ENCODE measurements around the gene PRICKLE2. TPM values are rescaled to one million over a fixed set of nuclear protein-coding genes. Genes with fewer than 3 reads are reported as not detected.

The PRICKLE2 gene
- total RNA-seq, 2 donors from 2014 or later: 23.4 to 41.5 TPM

- 81 to 85% methylated on average over 14 of the region's 14 CpGs for WGBS, 2 donors
- intact Hi-C loops (cut with DNase I): no loop called here
- TF ChIP-seq POLR2A (IDR thresholded peaks at IDR 0.05) (no peak), CTCF (IDR thresholded peaks at IDR 0.05) (no peak)
- DNase-seq: no peak
- H3K4me3 ChIP-seq: no peak overlapping the region
- no peaks in the 10 kb centered on the region for H3K4me1 ChIP-seq
- no peaks in the 10 kb centered on the region for H3K9me3 ChIP-seq
- H3K36me3 ChIP-seq (replicated peaks in 1 of 2; ENCODE audit: insufficient read depth in 1 of 2, low read depth in 2 of 2): no peaks in the 10 kb centered on the region
- H3K27me3 ChIP-seq: no peaks in the 10 kb centered on the region
- H3K27ac ChIP-seq: no peak overlapping the region
- no peak for ATAC-seq
Observed at GRCh38 chr3:64207289-64208080, 17.8 kb downstream of the PRICKLE2 start.

- 69 to 76% methylated on average over 7 of the region's 7 CpGs for WGBS, 2 donors
- intact Hi-C loops (cut with DNase I): no loop called here
- ATAC-seq (no peak), DNase-seq (no peak)
- no peaks in the 10 kb centered on the region for H3K9me3 ChIP-seq
- TF ChIP-seq POLR2A (IDR thresholded peaks at IDR 0.05) (no peak), CTCF (IDR thresholded peaks at IDR 0.05) (no peak)
- no peaks in the 10 kb centered on the region for H3K27me3 ChIP-seq
- no peaks in the 10 kb centered on the region for H3K4me1 ChIP-seq
- H3K36me3 ChIP-seq (replicated peaks in 1 of 2; ENCODE audit: insufficient read depth in 1 of 2, low read depth in 2 of 2): no peaks in the 10 kb centered on the region
- no peak overlapping the region for H3K4me3 ChIP-seq
- no peak overlapping the region for H3K27ac ChIP-seq
Observed at GRCh38 chr3:64203969-64204908, 21.0 kb downstream of the PRICKLE2 start.

GRCh38 chr3:64203216-64203615, 22.1 kb downstream of the PRICKLE2 start:
- Histone ChIP-seq H3K27ac (no peak overlapping the region), H3K4me3 (no peak overlapping the region), H3K27me3 (no peaks in the 10 kb centered on the region), H3K9me3 (no peaks in the 10 kb centered on the region), H3K4me1 (no peaks in the 10 kb centered on the region), H3K36me3 (replicated peaks in 1 of 2; ENCODE audit: insufficient read depth in 1 of 2, low read depth in 2 of 2) (no peaks in the 10 kb centered on the region)
- DNase-seq: no peak
- no peak for ATAC-seq
- no peak for TF ChIP-seq POLR2A (IDR thresholded peaks at IDR 0.05)
- TF ChIP-seq CTCF (IDR thresholded peaks at IDR 0.05): no peak
- intact Hi-C loops (cut with DNase I): no loop called here
- 89 to 95% methylated on average over 2 of the region's 2 CpGs for WGBS, 2 donors

- Histone ChIP-seq H3K9me3 (no peaks in the 10 kb centered on the region), H3K27ac (no peak overlapping the region), H3K36me3 (replicated peaks in 1 of 2; ENCODE audit: insufficient read depth in 1 of 2, low read depth in 2 of 2) (no peaks in the 10 kb centered on the region), H3K27me3 (no peaks in the 10 kb centered on the region), H3K4me3 (no peak overlapping the region), H3K4me1 (no peaks in the 10 kb centered on the region)
- DNase-seq: no peak
- TF ChIP-seq CTCF (IDR thresholded peaks at IDR 0.05): no peak
- TF ChIP-seq POLR2A (IDR thresholded peaks at IDR 0.05): no peak
- 83 to 89% methylated on average over 2 of the region's 2 CpGs for WGBS, 2 donors
- intact Hi-C loops (cut with DNase I): no loop called here
- no peak for ATAC-seq
Observed at GRCh38 chr3:64199932-64200331, 25.3 kb downstream of the PRICKLE2 start.

Data from body of pancreas (tissue), 4 donors.